K562 (cell line): ENCODE data around the gene PFKP. TPM values are rescaled to one million over a fixed set of nuclear protein-coding genes. Genes with fewer than 3 reads are reported as not detected.

Source experiments
- CEBPB ChIP-seq: fragments of 450-650 bp; IDR thresholded peaks from 2 replicates; pipeline ENCODE4 v1.6.1; 2016; ENCODE audit warnings: missing genetic modification characterization, missing compliant biosample characterization
- GATAD2A ChIP-seq: fragments of 450-650 bp; IDR thresholded peaks from 2 replicates; pipeline ENCODE4 v1.6.1; 2017
- HNRNPL ChIP-seq: fragments of 200-400 bp; formaldehyde crosslinking; IDR thresholded peaks from 2 replicates; pipeline ENCODE4 v1.6.1; 2017; ENCODE audit warnings: low read depth, mild to moderate bottlenecking, low read length
- MXD1 ChIP-seq: fragments of 250-450 bp; sonication (Bioruptor Pico); IDR thresholded peaks from 2 replicates; pipeline ENCODE4 v1.8.0; 2021; ENCODE audit warnings: borderline replicate concordance, mild to moderate bottlenecking, moderate library complexity; ENCODE audit not compliant: poor library complexity, severe bottlenecking
- RBBP5 ChIP-seq: fragments of 200-600 bp; sonication (generic); IDR thresholded peaks from 2 replicates; pipeline ENCODE4 v1.6.1; 2012; ENCODE audit warnings: borderline replicate concordance, mild to moderate bottlenecking, low read length, control low read depth, inconsistent platforms; ENCODE audit not compliant: insufficient read depth, poor library complexity, severe bottlenecking
- SIN3A ChIP-seq, 2 experiments: fragments of 150-350 bp in 1 of 2; IDR thresholded peaks; 2 replicates each; pipeline ENCODE4 v1.6.1; 2011 to 2016; ENCODE audit warnings: borderline replicate concordance in 2 of 2, low read depth in 2 of 2, low read length in 2 of 2, mild to moderate bottlenecking in 2 of 2, moderate library complexity in 2 of 2; ENCODE audit not compliant: control insufficient read depth in 1 of 2
- THRAP3 ChIP-seq: fragments of 450-650 bp; IDR thresholded peaks from 2 replicates; pipeline ENCODE4 v1.6.1; 2016; ENCODE audit warnings: mild to moderate bottlenecking, inconsistent platforms, borderline replicate concordance
- THRB ChIP-seq: fragments of 450-650 bp; formaldehyde crosslinking; conservative IDR thresholded peaks from 2 replicates; pipeline ENCODE4 v1.4.0; 2022; ENCODE audit warnings: mild to moderate bottlenecking, missing genetic modification characterization
- TRIM24 ChIP-seq, 2 experiments: fragments of 450-650 bp; IDR thresholded peaks; 2 replicates each; pipeline ENCODE4 v1.6.1; 2016
- ZC3H4 ChIP-seq: sonication (generic); formaldehyde crosslinking; IDR thresholded peaks from 2 replicates; pipeline ENCODE4 v1.9.0; 2021; ENCODE audit warnings: missing genetic modification reagents, borderline replicate concordance
- ZNF184 ChIP-seq: sonication (generic); formaldehyde crosslinking; IDR thresholded peaks from 2 replicates; pipeline ENCODE4 v1.5.0; 2020; ENCODE audit warnings: missing genetic modification reagents
- ZNF583 ChIP-seq: fragments of 250-450 bp; sonication (Bioruptor Pico); IDR thresholded peaks from 2 replicates; pipeline ENCODE4 v1.4.0; 2020
- ZNF609 ChIP-seq: sonication (generic); formaldehyde crosslinking; IDR thresholded peaks from 2 replicates; pipeline ENCODE4 v1.8.1; 2023; ENCODE audit warnings: missing genetic modification reagents, mild to moderate bottlenecking, borderline replicate concordance
- ZNF644 ChIP-seq: fragments of 200-800 bp; sonication (Bioruptor generic); IDR thresholded peaks from 2 replicates; pipeline ENCODE4 v1.6.1; 2016; ENCODE audit warnings: low read depth, missing genetic modification characterization, missing compliant biosample characterization
- ZSCAN32 ChIP-seq: fragments of 450-650 bp; formaldehyde crosslinking; IDR thresholded peaks from 2 replicates; pipeline ENCODE4 v1.4.0; 2020; ENCODE audit warnings: mild to moderate bottlenecking, moderate library complexity
- polyA plus RNA-seq, 8 experiments: library from polyadenylated mRNA; depleted of rRNA in 4 of 8; stranded (reverse) in 5 of 8; unstranded in 3 of 8; fragments of >200 nt; fragmentation: Nextera tagmentation in 2 of 8; fragmentation: Illumina TruSeq in 1 of 8; extraction: Ambion mirVana in 2 of 8; extraction: Trizol in 1 of 8; gene quantifications; 2 replicates each; pipeline versions ENCODE4 v1.2.1 to v1.2.3, GENCODE V29; 2011 to 2014; ENCODE audit warnings: inconsistent platforms in 1 of 8, missing spikeins in 1 of 8
- total RNA-seq, 7 experiments: library from RNA; depleted of rRNA in 6 of 7; stranded (reverse); fragments of >200 nt in 6 of 7; fragmentation: Illumina TruSeq in 2 of 7; extraction: Trizol in 2 of 7; gene quantifications; 2 replicates each; pipeline versions ENCODE4 v1.2.1 to v1.2.3, GENCODE V29; 2011 to 2021; ENCODE audit warnings: low replicate concordance in 1 of 7

Gene PFKP
- total and polyA plus RNA-seq, 9 of the 15 experiments (the other 6 are each of a cell fraction or from before 2014, with no cell fraction given): 23.5 to 116 (median 62.1) TPM

GRCh38 chr10:3095373-3096139 is 28.2 kb downstream of the PFKP start (continued):
- TF ChIP-seq THRB (CRISPR knock-in tag): no peak
- TF ChIP-seq TRIM24 (IDR thresholded peaks at IDR 0.05): peak; percentile 24 to 46; a peak in 2 of 4 replicates
- TF ChIP-seq MXD1 (CRISPR knock-in tag): no peak
- TF ChIP-seq ZNF184 (CRISPR knock-in tag): no peak
- TF ChIP-seq ZNF609: no peak
- 0 out of 2 replicates have a peak, but pooled peaks have one; percentile 14 for TF ChIP-seq ZNF644 (tag)
- no peak for TF ChIP-seq ZNF583 (CRISPR knock-in tag)
- no peak for TF ChIP-seq HNRNPL
- TF ChIP-seq THRAP3: no peak; the same call in 1 of the 2 replicates
- peak; percentile 56 for TF ChIP-seq RBBP5
- 0 out of 2 replicates have a peak, but pooled peaks have one; percentile 17 for TF ChIP-seq CEBPB (tag)
- no peak for TF ChIP-seq ZSCAN32 (CRISPR knock-in tag)
- TF ChIP-seq GATAD2A: no peak
- no peak for TF ChIP-seq SIN3A (IDR thresholded peaks at IDR 0.05; ENCODE audit: borderline replicate concordance in 2 of 2, control insufficient read depth in 1 of 2, low read depth in 2 of 2, low read length in 2 of 2)
- TF ChIP-seq ZC3H4 (CRISPR knock-in tag): no peak
